PFSK-1 (cell line): ENCODE results near the gene SS18L1.

Experiments used
- SIN3A ChIP-seq: IDR thresholded peaks from 2 replicates; pipeline ENCODE4 v1.6.1; 2012; ENCODE audit warnings: mild to moderate bottlenecking, low read length, moderate library complexity, borderline replicate concordance; ENCODE audit not compliant: insufficient read depth
- TAF1 ChIP-seq: IDR thresholded peaks from 2 replicates; pipeline ENCODE4 v1.6.1; 2012; ENCODE audit warnings: low read length, control low read depth, borderline replicate concordance; ENCODE audit not compliant: insufficient read depth

GRCh38 chr20:62145688-62146018, 2.1 kb downstream of the SS18L1 start:
- no peak for TF ChIP-seq TAF1
- TF ChIP-seq SIN3A = no peak
